ENCODE measurements around the gene ZNF155. TPM values are rescaled to one million over a fixed set of nuclear protein-coding genes. Genes with fewer than 3 reads are reported as not detected.

Gene ZNF155
- polyA plus RNA-seq (17.5 and 21.2 TPM in 2 replicates), polyA minus RNA-seq (23.9 and 24.7 TPM in 2 replicates)

DNA sequence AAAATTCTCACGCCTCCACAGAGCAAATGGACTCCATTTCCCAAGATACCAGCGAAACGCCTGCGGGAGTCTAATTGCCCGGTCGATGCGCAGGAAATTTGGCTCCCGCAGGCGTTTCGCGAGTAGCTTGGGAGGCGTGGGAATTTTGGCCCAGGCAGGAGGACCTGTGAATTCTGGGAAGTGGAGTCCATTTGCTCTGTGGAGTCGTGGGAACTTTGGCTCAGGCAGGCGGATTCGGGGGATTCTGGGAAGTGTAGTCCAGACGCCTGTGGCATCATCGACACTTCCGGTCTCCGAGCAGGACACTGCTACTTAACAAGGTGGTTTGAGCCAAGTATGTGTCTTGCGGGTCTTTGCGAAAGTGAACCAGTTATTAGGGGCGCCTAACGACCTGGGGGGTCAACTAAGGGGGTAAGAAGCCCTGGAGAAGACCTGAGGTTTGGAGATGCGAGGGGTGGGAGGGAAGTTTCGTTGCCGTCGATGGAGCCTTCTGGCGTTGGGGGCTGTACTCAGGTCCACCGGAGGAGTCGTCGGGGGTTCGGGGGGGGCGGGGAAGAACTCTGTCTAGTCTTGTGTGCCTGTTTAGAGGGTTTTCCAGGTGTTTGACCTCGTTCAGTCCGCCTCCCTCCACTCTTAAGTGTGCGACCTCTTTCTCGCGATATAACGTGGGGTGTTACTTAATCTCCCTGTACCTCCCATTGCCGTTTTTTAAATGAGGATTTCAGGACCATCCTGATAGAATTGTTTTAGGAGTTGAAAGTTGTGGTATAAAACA is at the start of gene ZNF155:
Gene ZNF155 (plus strand): TSS at position 277 of the 775 bp plus-strand sequence. CDS start 4,356 bp downstream, outside the sequence.
- Histone ChIP-seq H3K27me3 (ENCODE audit: insufficient read depth, low read depth, low read length) (no peaks in the 10 kb centered on the region), H3K36me3 (ENCODE audit: insufficient read depth, low read length) (no peaks in the 10 kb centered on the region), H3K4me3 (ENCODE audit: low read length) (peak within 1 kb of the TSS; percentile 75), H3K4me2 (ENCODE audit: low read length) (peak within 1 kb of the TSS; percentile 87), H3K9ac (ENCODE audit: low read length) (peak within 1 kb of the TSS; percentile 53), H3F3A (ENCODE audit: insufficient read depth, low read length, poor library complexity, severe bottlenecking) (no peaks in the 10 kb centered on the region), H3K9me3 (ENCODE audit: low read length) (peaks cover 3% of the 10 kb centered on the region), H2AFZ (ENCODE audit: low read depth, low read length) (peak within 1 kb of the TSS; percentile 58), H3K27ac (ENCODE audit: low read length) (no peak within 1 kb of the TSS), H3K79me2 (replicated peaks; ENCODE audit: insufficient read depth, low read length) (peaks cover 12% of the 10 kb centered on the region), H4K20me1 (ENCODE audit: insufficient read depth) (no peaks in the 10 kb centered on the region), H3K9me2 (ENCODE audit: insufficient read depth, low read length) (no peaks in the 10 kb centered on the region)
- TF ChIP-seq, protein P1, sequence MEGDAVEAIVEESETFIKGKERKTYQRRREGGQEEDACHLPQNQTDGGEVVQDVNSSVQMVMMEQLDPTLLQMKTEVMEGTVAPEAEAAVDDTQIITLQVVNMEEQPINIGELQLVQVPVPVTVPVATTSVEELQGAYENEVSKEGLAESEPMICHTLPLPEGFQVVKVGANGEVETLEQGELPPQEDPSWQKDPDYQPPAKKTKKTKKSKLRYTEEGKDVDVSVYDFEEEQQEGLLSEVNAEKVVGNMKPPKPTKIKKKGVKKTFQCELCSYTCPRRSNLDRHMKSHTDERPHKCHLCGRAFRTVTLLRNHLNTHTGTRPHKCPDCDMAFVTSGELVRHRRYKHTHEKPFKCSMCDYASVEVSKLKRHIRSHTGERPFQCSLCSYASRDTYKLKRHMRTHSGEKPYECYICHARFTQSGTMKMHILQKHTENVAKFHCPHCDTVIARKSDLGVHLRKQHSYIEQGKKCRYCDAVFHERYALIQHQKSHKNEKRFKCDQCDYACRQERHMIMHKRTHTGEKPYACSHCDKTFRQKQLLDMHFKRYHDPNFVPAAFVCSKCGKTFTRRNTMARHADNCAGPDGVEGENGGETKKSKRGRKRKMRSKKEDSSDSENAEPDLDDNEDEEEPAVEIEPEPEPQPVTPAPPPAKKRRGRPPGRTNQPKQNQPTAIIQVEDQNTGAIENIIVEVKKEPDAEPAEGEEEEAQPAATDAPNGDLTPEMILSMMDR (IDR thresholded peaks at IDR 0.05; ENCODE audit: poor library complexity, severe bottlenecking): no peak
- TF ChIP-seq POLR2AphosphoS5 (IDR thresholded peaks at IDR 0.05): peak; percentile 34
- no peak for TF ChIP-seq RAD21 (conservative IDR thresholded peaks at IDR 0.05)
- no peak for TF ChIP-seq EP300 (conservative IDR thresholded peaks at IDR 0.05; ENCODE audit: poor library complexity, severe bottlenecking)
- no peak for TF ChIP-seq TAF1 (IDR thresholded peaks at IDR 0.05; ENCODE audit: low read depth)
- no peak for TF ChIP-seq EZH2 (IDR thresholded peaks at IDR 0.05; ENCODE audit: borderline replicate concordance, insufficient read depth, low read length, poor library complexity, severe bottlenecking)
- TF ChIP-seq, protein P2, sequence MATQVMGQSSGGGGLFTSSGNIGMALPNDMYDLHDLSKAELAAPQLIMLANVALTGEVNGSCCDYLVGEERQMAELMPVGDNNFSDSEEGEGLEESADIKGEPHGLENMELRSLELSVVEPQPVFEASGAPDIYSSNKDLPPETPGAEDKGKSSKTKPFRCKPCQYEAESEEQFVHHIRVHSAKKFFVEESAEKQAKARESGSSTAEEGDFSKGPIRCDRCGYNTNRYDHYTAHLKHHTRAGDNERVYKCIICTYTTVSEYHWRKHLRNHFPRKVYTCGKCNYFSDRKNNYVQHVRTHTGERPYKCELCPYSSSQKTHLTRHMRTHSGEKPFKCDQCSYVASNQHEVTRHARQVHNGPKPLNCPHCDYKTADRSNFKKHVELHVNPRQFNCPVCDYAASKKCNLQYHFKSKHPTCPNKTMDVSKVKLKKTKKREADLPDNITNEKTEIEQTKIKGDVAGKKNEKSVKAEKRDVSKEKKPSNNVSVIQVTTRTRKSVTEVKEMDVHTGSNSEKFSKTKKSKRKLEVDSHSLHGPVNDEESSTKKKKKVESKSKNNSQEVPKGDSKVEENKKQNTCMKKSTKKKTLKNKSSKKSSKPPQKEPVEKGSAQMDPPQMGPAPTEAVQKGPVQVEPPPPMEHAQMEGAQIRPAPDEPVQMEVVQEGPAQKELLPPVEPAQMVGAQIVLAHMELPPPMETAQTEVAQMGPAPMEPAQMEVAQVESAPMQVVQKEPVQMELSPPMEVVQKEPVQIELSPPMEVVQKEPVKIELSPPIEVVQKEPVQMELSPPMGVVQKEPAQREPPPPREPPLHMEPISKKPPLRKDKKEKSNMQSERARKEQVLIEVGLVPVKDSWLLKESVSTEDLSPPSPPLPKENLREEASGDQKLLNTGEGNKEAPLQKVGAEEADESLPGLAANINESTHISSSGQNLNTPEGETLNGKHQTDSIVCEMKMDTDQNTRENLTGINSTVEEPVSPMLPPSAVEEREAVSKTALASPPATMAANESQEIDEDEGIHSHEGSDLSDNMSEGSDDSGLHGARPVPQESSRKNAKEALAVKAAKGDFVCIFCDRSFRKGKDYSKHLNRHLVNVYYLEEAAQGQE (IDR thresholded peaks at IDR 0.05; ENCODE audit: borderline replicate concordance): no peak
- TF ChIP-seq SMC3 (conservative IDR thresholded peaks at IDR 0.05; ENCODE audit: poor library complexity): no peak
- peak; percentile 43 for TF ChIP-seq MXI1 (conservative IDR thresholded peaks at IDR 0.05; ENCODE audit: poor library complexity, severe bottlenecking)

DNA sequence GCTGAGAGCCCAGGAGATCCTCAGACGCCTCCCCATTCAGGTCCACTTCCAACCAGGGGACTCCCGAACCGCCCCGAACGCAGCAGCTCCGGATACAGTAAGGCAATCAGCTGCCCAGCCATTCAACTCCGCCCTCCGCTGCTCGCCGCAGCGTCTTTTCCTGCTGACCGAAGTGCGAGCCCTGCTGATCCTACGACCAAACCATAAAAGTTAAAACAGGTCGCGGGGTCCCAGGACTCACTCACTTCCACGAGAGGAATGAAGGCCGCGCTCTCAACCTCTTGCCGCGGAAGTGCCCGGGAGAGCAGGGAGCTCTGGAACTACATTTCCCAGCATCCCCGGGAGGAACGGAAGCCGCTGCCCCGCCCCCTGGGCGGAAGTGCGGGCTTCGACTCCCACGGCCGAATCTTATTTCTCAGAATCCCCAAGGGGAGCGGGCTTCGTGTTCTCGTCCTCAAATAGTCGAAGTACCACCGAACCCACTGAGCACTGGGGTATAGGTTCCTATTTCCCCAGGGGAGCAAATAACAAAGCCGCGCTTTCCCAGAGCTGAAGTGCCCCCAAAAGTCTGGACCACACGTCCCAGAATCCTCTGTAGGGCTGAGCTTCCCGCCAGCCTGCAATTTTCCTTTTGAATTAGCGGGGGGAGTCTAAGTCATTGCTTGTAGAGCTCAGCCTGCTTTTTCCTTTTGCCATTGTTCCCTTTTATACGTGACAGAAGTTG is 48.8 kb upstream of the ZNF155 start, which contains the start of gene ZNF45:
Gene ZNF45 (minus strand): TSS at position 298 of the 724 bp plus-strand sequence. CDS start 13,097 bp downstream, outside the sequence.
- H3K27ac ChIP-seq (ENCODE audit: low read length): peak within 1 kb of the TSS; percentile 54

More for the DNA sequence above, 48.8 kb upstream of the ZNF155 start, which contains the start of gene ZNF45:
- peak within 1 kb of the TSS; percentile 72 for H3K4me3 ChIP-seq (ENCODE audit: low read length)
- peak within 1 kb of the TSS; percentile 65 for H3K9ac ChIP-seq (ENCODE audit: low read length)
- H3K9me3 ChIP-seq (ENCODE audit: low read length): no peaks in the 10 kb centered on the region
- H3K9me2 ChIP-seq (ENCODE audit: insufficient read depth, low read length): no peaks in the 10 kb centered on the region
- H3K79me2 ChIP-seq (replicated peaks; ENCODE audit: insufficient read depth, low read length): peaks cover 11% of the 10 kb centered on the region
- H3F3A ChIP-seq (ENCODE audit: insufficient read depth, low read length, poor library complexity, severe bottlenecking): no peaks in the 10 kb centered on the region
- TF ChIP-seq SMC3 (conservative IDR thresholded peaks at IDR 0.05; ENCODE audit: poor library complexity) (peak; percentile 18), MXI1 (conservative IDR thresholded peaks at IDR 0.05; ENCODE audit: poor library complexity, severe bottlenecking) (peak; percentile 74), EZH2 (IDR thresholded peaks at IDR 0.05; ENCODE audit: borderline replicate concordance, insufficient read depth, low read length, poor library complexity, severe bottlenecking) (no peak), RAD21 (conservative IDR thresholded peaks at IDR 0.05) (peak; percentile 30), TAF1 (IDR thresholded peaks at IDR 0.05; ENCODE audit: low read depth) (no peak), POLR2AphosphoS5 (IDR thresholded peaks at IDR 0.05) (peak; percentile 60), EP300 (conservative IDR thresholded peaks at IDR 0.05; ENCODE audit: poor library complexity, severe bottlenecking) (peak; percentile 24)
- TF ChIP-seq, protein P1 (IDR thresholded peaks at IDR 0.05; ENCODE audit: poor library complexity, severe bottlenecking): no peak
- TF ChIP-seq, protein P2 (IDR thresholded peaks at IDR 0.05; ENCODE audit: borderline replicate concordance): no peak
- H2AFZ ChIP-seq (ENCODE audit: low read depth, low read length): peak within 1 kb of the TSS; percentile 85
- no peaks in the 10 kb centered on the region for H3K27me3 ChIP-seq (ENCODE audit: insufficient read depth, low read depth, low read length)
- H4K20me1 ChIP-seq (ENCODE audit: insufficient read depth): no peaks in the 10 kb centered on the region
- peak within 1 kb of the TSS; percentile 88 for H3K4me2 ChIP-seq (ENCODE audit: low read length)
- no peaks in the 10 kb centered on the region for H3K36me3 ChIP-seq (ENCODE audit: insufficient read depth, low read length)
